Amygdala (tissue), 56 donors: Measurements from ENCODE around the gene PAGE3.

Experiments used
- DNase-seq, 56 donors: peaks; one replicate each; lab custom pipeline; 2025; lab: John Stamatoyannopoulos, UW

The PAGE3 gene

GRCh38 chrX:55264816-55265215 is at the start of gene PAGE3:
TSS of gene PAGE3 (minus strand) at chrX:55264916. CDS start at chrX:55263903, 1,013 bp downstream.
- no peak for DNase-seq

- no peak for DNase-seq
These were observed 47.9 kb upstream of the PAGE3 start for GRCh38 chrX:55312655-55313054.

GRCh38 chrX:55290963-55291362 is 26.2 kb upstream of the PAGE3 start:
- DNase-seq = no peak

- DNase-seq = no peak
These were observed 15.1 kb upstream of the PAGE3 start for GRCh38 chrX:55279832-55280231.

GRCh38 chrX:55260806-55261205 is 3.9 kb downstream of the PAGE3 start:
- DNase-seq = no peak

- no peak for DNase-seq
These were observed 11.2 kb downstream of the PAGE3 start for GRCh38 chrX:55253528-55253927.

- DNase-seq = no peak
These were observed 23.9 kb downstream of the PAGE3 start for GRCh38 chrX:55240788-55241340.

- no peak for DNase-seq
These were observed 44.5 kb downstream of the PAGE3 start, which contains the start of gene PAGE5 for GRCh38 chrX:55220119-55220794. TSS of gene PAGE5 (plus strand) at chrX:55220346. CDS start at chrX:55221383, 1,037 bp downstream.

GRCh38 chrX:55213381-55213780 is 51.3 kb downstream of the PAGE3 start:
- no peak for DNase-seq

GRCh38 chrX:55210931-55211677 is 53.6 kb downstream of the PAGE3 start:
- no peak for DNase-seq
